Body of pancreas (tissue), 4 donors: ENCODE results near the gene C1RL. TPM values are rescaled to one million over a fixed set of nuclear protein-coding genes. Genes with fewer than 3 reads are reported as not detected.
A peak's percentile ranks its signal among the peaks of the same experiment; 100 is the strongest.

ENCODE experiments used
- ATAC-seq: fragments of 150-250 bp; one replicate; pipeline ENCODE4 v1.9.1; 2016
- DNase-seq, 4 donors: peaks; one replicate each; pipeline ENCODE4 v3.0.0-alpha.2; 2019
- H3K27ac ChIP-seq, 4 donors: fragments of 200-600 bp; sonication (generic); 1 replicate in 3 of 4; 2 replicates in 1 of 4; pipeline versions ENCODE4 v1.5.1 to v1.6.1; 2016 to 2019; ENCODE audit warnings: mild to moderate bottlenecking in 1 of 4, mixed read lengths in 1 of 4, moderate library complexity in 1 of 4
- H3K27me3 ChIP-seq, 2 donors: fragments of 200-600 bp; sonication (generic); one replicate each; pipeline ENCODE4 v1.6.0; 2016; ENCODE audit warnings: mild to moderate bottlenecking in 1 of 2
- H3K36me3 ChIP-seq, 2 donors: fragments of 200-600 bp; sonication (generic); replicated peaks in 1 of 2; 2 replicates each; pipeline ENCODE4 v1.5.1; 2016; ENCODE audit warnings: low read depth in 2 of 2; ENCODE audit not compliant: insufficient read depth in 1 of 2
- H3K4me1 ChIP-seq: fragments of 200-600 bp; sonication (generic); one replicate; pipeline ENCODE4 v1.6.0; 2016
- H3K4me3 ChIP-seq, 2 donors: fragments of 200-600 bp; sonication (generic); 1 replicate in 1 of 2; 2 replicates in 1 of 2; pipeline ENCODE4 v1.5.1; 2016 to 2019
- H3K9me3 ChIP-seq, 3 donors: fragments of 200-600 bp; sonication (generic); 1 replicate in 2 of 3; 2 replicates in 1 of 3; pipeline ENCODE4 v1.5.1; 2016
- POLR2A ChIP-seq, 3 donors: fragments of 450-650 bp; IDR thresholded peaks; one replicate each; pipeline ENCODE4 v1.6.1; 2016; ENCODE audit warnings: antibody characterized with exemption in 3 of 3, mild to moderate bottlenecking in 2 of 3
- WGBS, 2 donors: methylation state at CpG; one replicate each; pipeline ENCODE4 v1.1.5; 2017; 5-methylcytosine and 5-hydroxymethylcytosine counted together
- intact Hi-C: fragments of 100-400 bp; cut with DNase I; formaldehyde crosslinking; loops from one replicate; pipeline ENCODE4 v1.15.1; 2023
- total RNA-seq, 2 donors: library from RNA; depleted of rRNA; stranded (reverse); fragments of >200 nt; gene quantifications; one replicate each; pipeline ENCODE4 v1.1.0, GENCODE V29; 2016
- TF ChIP-seq, protein P1 (sequence below), 7 experiments: fragments of 450-650 bp in 4 of 7; fragments of 200-600 bp in 3 of 7; sonication (generic) in 3 of 7; IDR thresholded peaks; one replicate each; pipeline ENCODE4 v1.5.1; 2016 to 2019; ENCODE audit warnings: antibody characterized with exemption in 7 of 7

The C1RL gene
- total RNA-seq, 2 donors from 2014 or later: 64.6 to 99.6 TPM

- Histone ChIP-seq H3K4me3 (no peak overlapping the region), H3K27ac (no peak overlapping the region), H3K27me3 (no peaks in the 10 kb centered on the region), H3K9me3 (no peaks in the 10 kb centered on the region), H3K4me1 (peaks cover 12% of the 10 kb centered on the region), H3K36me3 (no peaks in the 10 kb centered on the region)
- DNase-seq: peak in 2 of 4 donors; percentile 43 to 46
- TF ChIP-seq, protein P1, sequence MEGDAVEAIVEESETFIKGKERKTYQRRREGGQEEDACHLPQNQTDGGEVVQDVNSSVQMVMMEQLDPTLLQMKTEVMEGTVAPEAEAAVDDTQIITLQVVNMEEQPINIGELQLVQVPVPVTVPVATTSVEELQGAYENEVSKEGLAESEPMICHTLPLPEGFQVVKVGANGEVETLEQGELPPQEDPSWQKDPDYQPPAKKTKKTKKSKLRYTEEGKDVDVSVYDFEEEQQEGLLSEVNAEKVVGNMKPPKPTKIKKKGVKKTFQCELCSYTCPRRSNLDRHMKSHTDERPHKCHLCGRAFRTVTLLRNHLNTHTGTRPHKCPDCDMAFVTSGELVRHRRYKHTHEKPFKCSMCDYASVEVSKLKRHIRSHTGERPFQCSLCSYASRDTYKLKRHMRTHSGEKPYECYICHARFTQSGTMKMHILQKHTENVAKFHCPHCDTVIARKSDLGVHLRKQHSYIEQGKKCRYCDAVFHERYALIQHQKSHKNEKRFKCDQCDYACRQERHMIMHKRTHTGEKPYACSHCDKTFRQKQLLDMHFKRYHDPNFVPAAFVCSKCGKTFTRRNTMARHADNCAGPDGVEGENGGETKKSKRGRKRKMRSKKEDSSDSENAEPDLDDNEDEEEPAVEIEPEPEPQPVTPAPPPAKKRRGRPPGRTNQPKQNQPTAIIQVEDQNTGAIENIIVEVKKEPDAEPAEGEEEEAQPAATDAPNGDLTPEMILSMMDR (IDR thresholded peaks at IDR 0.05): peak; percentile 73 to 93 (median 80)
- TF ChIP-seq POLR2A (IDR thresholded peaks at IDR 0.05): no peak
- 14 to 20% methylated on average over 5 of the region's 5 CpGs for WGBS, 2 donors
- ATAC-seq: peak; percentile 15
- intact Hi-C loops: loop anchor here (10.0 kb wide), 1 partner anchor 69 kb away; no protein-coding TSS in a partner anchor
These were observed 4.4 kb upstream of the C1RL start for GRCh38 chr12:7113389-7113871.

DNA sequence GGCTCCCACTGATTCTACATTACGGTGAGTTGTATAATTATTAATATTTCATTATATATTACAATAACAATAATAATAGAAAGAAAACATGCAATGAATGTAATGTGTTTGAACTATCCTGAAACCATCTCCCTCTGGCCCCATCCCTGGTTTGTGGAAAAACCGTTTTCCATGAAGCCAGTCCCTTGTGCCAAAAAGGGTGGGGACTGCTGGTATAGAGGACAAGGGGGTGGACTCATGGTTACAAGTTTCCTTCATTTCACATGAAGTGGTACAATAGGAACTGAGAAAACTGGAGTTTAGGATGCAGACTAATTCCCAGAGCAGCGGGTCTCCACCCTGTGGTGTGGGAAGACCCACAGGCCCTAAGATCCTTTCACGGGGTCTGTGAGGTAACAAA is 3.0 kb upstream of the C1RL start:
- 72 to 73% methylated on average over 4 of the region's 4 CpGs for WGBS, 2 donors

DNA sequence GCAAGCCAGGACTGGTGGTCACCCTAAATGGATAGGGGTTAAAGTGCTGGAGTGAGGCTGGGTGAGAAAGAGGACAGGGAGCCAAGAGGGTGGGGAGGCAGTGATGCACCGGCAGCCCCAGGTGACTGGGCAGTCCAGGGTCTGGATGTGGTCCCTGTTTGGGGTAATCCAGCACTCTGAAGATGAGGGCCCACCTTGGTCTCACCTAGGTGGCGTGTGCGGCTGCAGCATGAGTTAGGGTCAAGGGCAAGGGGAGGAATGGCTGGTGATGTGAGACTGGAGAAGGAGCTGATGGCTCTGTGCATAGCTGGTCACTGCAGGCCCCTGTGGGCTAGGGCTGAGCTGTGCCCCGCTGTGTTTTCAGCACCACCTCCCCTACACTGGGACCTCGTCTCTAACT is 1.6 kb upstream of the C1RL start:
- no peaks in the 10 kb centered on the region for H3K9me3 ChIP-seq
- peaks cover 35% of the 10 kb centered on the region for H3K4me1 ChIP-seq
- intact Hi-C loops: loop anchor here (10.0 kb wide), 1 partner anchor 66 kb away; no protein-coding TSS in a partner anchor
- ATAC-seq: no peak
- H3K36me3 ChIP-seq: no peaks in the 10 kb centered on the region
- no peak for DNase-seq
- TF ChIP-seq, protein P1 (IDR thresholded peaks at IDR 0.05): no peak
- TF ChIP-seq POLR2A (IDR thresholded peaks at IDR 0.05): no peak
- WGBS, 2 donors: 86 to 89% methylated on average over 5 of the region's 5 CpGs
- no peaks in the 10 kb centered on the region for H3K27me3 ChIP-seq
- H3K27ac ChIP-seq: no peak overlapping the region
- no peak overlapping the region for H3K4me3 ChIP-seq

More for the DNA sequence above, 3.0 kb upstream of the C1RL start:
- H3K36me3 ChIP-seq: no peaks in the 10 kb centered on the region
- TF ChIP-seq, protein P1 (IDR thresholded peaks at IDR 0.05): no peak
- no peak for TF ChIP-seq POLR2A (IDR thresholded peaks at IDR 0.05)
- intact Hi-C loops: loop anchor here (10.0 kb wide), 1 partner anchor 67 kb away; no protein-coding TSS in a partner anchor
- DNase-seq: no peak
- ATAC-seq: no peak
- no peaks in the 10 kb centered on the region for H3K27me3 ChIP-seq
- H3K27ac ChIP-seq: no peak overlapping the region
- no peak overlapping the region for H3K4me3 ChIP-seq
- no peaks in the 10 kb centered on the region for H3K9me3 ChIP-seq
- peaks cover 22% of the 10 kb centered on the region for H3K4me1 ChIP-seq

DNA sequence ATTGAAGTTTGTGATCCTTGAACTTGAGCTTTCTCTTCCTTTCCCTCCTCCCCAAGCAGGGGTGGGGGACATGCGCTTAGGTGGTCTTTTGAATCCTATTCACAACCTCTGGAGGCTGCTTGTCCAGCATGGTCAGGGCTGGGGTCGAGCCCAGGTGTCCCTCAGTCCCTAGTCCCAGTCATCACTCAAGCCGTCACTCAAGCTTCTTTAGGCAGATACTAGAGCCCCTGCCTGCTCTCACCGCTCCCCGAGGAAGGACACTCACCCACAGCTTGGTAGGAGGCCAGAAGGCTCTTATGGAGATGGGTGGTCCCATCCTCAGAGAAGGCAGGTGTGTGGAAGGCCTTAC is 532 bp upstream of the C1RL start:
- no peaks in the 10 kb centered on the region for H3K27me3 ChIP-seq
- intact Hi-C loops: no loop called here
- H3K36me3 ChIP-seq: no peaks in the 10 kb centered on the region
- DNase-seq: no peak
- no peak for ATAC-seq
- TF ChIP-seq, protein P1 (IDR thresholded peaks at IDR 0.05): no peak
- no peak for TF ChIP-seq POLR2A (IDR thresholded peaks at IDR 0.05)
- H3K4me3 ChIP-seq: no peak overlapping the region
- peak overlapping the region in 3 of 4 donors; percentile 91 to 99 (median 98) for H3K27ac ChIP-seq
- WGBS, 2 donors: 32 to 54% methylated on average over 5 of the region's 5 CpGs
- peaks cover 35% of the 10 kb centered on the region for H3K4me1 ChIP-seq
- no peaks in the 10 kb centered on the region for H3K9me3 ChIP-seq
